GM10266 (cell line): Measurements from ENCODE around the gene CCSER1.

Experiments used
- DNase-seq: peaks from one replicate; pipeline ENCODE4 v3.0.0; 2012; ENCODE audit errors: extremely low spot score
- CTCF ChIP-seq: IDR thresholded peaks from 2 replicates; pipeline ENCODE4 v1.5.1; 2012; ENCODE audit warnings: mild to moderate bottlenecking, low read depth; ENCODE audit not compliant: control insufficient read depth, insufficient read depth; ENCODE audit errors: missing control alignments

The CCSER1 gene

GRCh38 chr4:91058345-91058744, 931.2 kb downstream of the CCSER1 start:
- no peak for DNase-seq
- no peak for TF ChIP-seq CTCF

- DNase-seq = no peak
- TF ChIP-seq CTCF = no peak
These were observed 937.1 kb downstream of the CCSER1 start for GRCh38 chr4:91064157-91064853.

GRCh38 chr4:91065117-91065516, 937.9 kb downstream of the CCSER1 start:
- no peak for TF ChIP-seq CTCF
- no peak for DNase-seq

- DNase-seq = no peak
- no peak for TF ChIP-seq CTCF
These were observed 943.5 kb downstream of the CCSER1 start for GRCh38 chr4:91070736-91071135.

GRCh38 chr4:91076147-91076546, 949.0 kb downstream of the CCSER1 start:
- DNase-seq = no peak
- no peak for TF ChIP-seq CTCF

GRCh38 chr4:91085961-91086360, 958.8 kb downstream of the CCSER1 start:
- TF ChIP-seq CTCF = no peak
- DNase-seq = no peak

GRCh38 chr4:91087743-91088142, 960.5 kb downstream of the CCSER1 start:
- DNase-seq = no peak
- TF ChIP-seq CTCF = no peak
